K562 (cell line): Measurements from ENCODE around the gene RBM45. TPM values are rescaled to one million over a fixed set of nuclear protein-coding genes. Genes with fewer than 3 reads are reported as not detected.

Experiments
- ATAC-seq: fragments of 200-7000 bp; cut with Tn5 transposase; 3 replicates; pipeline ENCODE4 v1.9.1; 2020; ENCODE audit warnings: moderate library complexity
- BruUV-seq: library from RNA; stranded (reverse); fragments of 400-500 nt; replicated peaks from 2 replicates; lab custom pipeline; 2021; lab: Mats Ljungman, UMichigan
- CTCF ChIA-PET: fragments of 300-600 bp; formaldehyde crosslinking; extraction: SDS; loops from one replicate; lab custom pipeline; 2021; ENCODE audit warnings: low intra/inter-chr PET ratio; lab: Yijun Ruan, JAX
- POLR2A ChIA-PET: fragments of 300-600, 350-650 bp; sonication (Branson Sonifier 250); formaldehyde crosslinking; extraction: SDS; loops from one replicate; lab custom pipeline; 2021; ENCODE audit warnings: antibody characterized with exemption, inconsistent platforms; lab: Yijun Ruan, JAX
- DNase-seq, 4 experiments: peaks; one replicate each; pipeline versions ENCODE4 v3.0.0 to v3.0.0-alpha.2; 2011 to 2018; ENCODE audit warnings: low spot score in 3 of 4, mixed read lengths in 3 of 4; ENCODE audit errors: extremely low read depth in 1 of 4
- FAIRE-seq: peaks from 2 replicates; lab custom pipeline; 2011; peaks lifted over from hg19 to GRCh38; lab: Jason Lieb, UNC
- H2AFZ ChIP-seq: 2 replicates; pipeline ENCODE4 v1.6.0; 2011; ENCODE audit warnings: low read depth, low read length, control low read depth, inconsistent platforms
- H3K27ac ChIP-seq: fragments of 200-600 bp; 3 replicates; pipeline ENCODE4 v1.8.0; 2011; ENCODE audit warnings: low read depth, mild to moderate bottlenecking, control low read depth, inconsistent platforms, low read length, moderate library complexity, mixed read lengths; ENCODE audit errors: extremely low read depth
- H3K27me3 ChIP-seq, 2 experiments: fragments of 300-600 bp in 1 of 2; 2 replicates in 1 of 2; 3 replicates in 1 of 2; pipeline versions ENCODE4 v1.6.0 to v1.8.0; 2011; ENCODE audit warnings: inconsistent platforms in 2 of 2, low read length in 2 of 2, mild to moderate bottlenecking in 1 of 2, mixed read lengths in 1 of 2, moderate library complexity in 1 of 2; ENCODE audit not compliant: control insufficient read depth in 2 of 2, insufficient read depth in 2 of 2
- H3K36me3 ChIP-seq: fragments of 300-600 bp; 3 replicates; pipeline ENCODE4 v1.8.0; 2011; ENCODE audit warnings: mild to moderate bottlenecking, low read length, inconsistent platforms; ENCODE audit not compliant: control insufficient read depth, insufficient read depth
- H3K4me1 ChIP-seq, 2 experiments: fragments of 200-600 bp in 1 of 2; replicated peaks in 1 of 2; 2 replicates in 1 of 2; 3 replicates in 1 of 2; pipeline versions ENCODE4 v1.5.1 to v1.8.0; 2011; ENCODE audit warnings: inconsistent platforms in 2 of 2, low read length in 2 of 2, mild to moderate bottlenecking in 1 of 2, mixed read lengths in 1 of 2, moderate library complexity in 1 of 2; ENCODE audit not compliant: control insufficient read depth in 2 of 2, insufficient read depth in 2 of 2
- H3K4me2 ChIP-seq: 2 replicates; pipeline ENCODE4 v1.6.1; 2011; ENCODE audit warnings: low read length, control low read depth, inconsistent platforms, mixed read lengths; ENCODE audit not compliant: insufficient read depth
- H3K4me3 ChIP-seq: fragments of 200-600 bp; sonication (generic), shearing (Covaris generic); 2 replicates; pipeline ENCODE4 v1.5.1; 2016; ENCODE audit warnings: control low read depth, inconsistent platforms
- H3K79me2 ChIP-seq: fragments of 200-600 bp; 3 replicates; pipeline ENCODE4 v1.8.0; 2011; ENCODE audit warnings: low read length, inconsistent platforms; ENCODE audit not compliant: control insufficient read depth, insufficient read depth
- H3K9ac ChIP-seq, 2 experiments: 2 replicates each; pipeline versions ENCODE4 v1.6.0 to v1.6.1; 2011; ENCODE audit warnings: low read depth in 2 of 2, low read length in 2 of 2, control low read depth in 1 of 2, inconsistent platforms in 1 of 2, mild to moderate bottlenecking in 1 of 2, mixed read lengths in 1 of 2; ENCODE audit not compliant: insufficient read depth in 1 of 2
- H3K9me1 ChIP-seq: one replicate; pipeline ENCODE4 v1.6.0; 2011; ENCODE audit warnings: inconsistent platforms, mild to moderate bottlenecking, low read length, moderate library complexity; ENCODE audit not compliant: control insufficient read depth, insufficient read depth
- H3K9me3 ChIP-seq: replicated peaks from 2 replicates; pipeline ENCODE4 v1.5.1; 2011; ENCODE audit warnings: low read depth, low read length, inconsistent platforms; ENCODE audit not compliant: control insufficient read depth, insufficient read depth
- H4K20me1 ChIP-seq: replicated peaks from 2 replicates; pipeline ENCODE4 v1.6.1; 2011; ENCODE audit warnings: low read length, inconsistent platforms, mixed read lengths; ENCODE audit not compliant: control insufficient read depth, insufficient read depth
- WGBS: fragments of 100-300 bp; shearing (Covaris generic); methylation state at CpG from one replicate; pipeline ENCODE4 v1.1.6; 2016; ENCODE audit warnings: low coverage, mixed read lengths; ENCODE audit not compliant: insufficient coverage; ENCODE audit errors: missing lambda C conversion rate; 5-methylcytosine and 5-hydroxymethylcytosine counted together
- in situ Hi-C: fragments of 300-500 bp; cut with MboI; formaldehyde crosslinking; loops from 4 replicates; pipeline ENCODE4 v1.15.0; 2018; ENCODE audit warnings: inconsistent platforms, mixed read lengths
- intact Hi-C: fragments of 100-400 bp; cut with micrococcal nuclease; formaldehyde crosslinking; loops from 2 replicates; pipeline ENCODE4 v1.14.2; 2022
- polyA plus RNA-seq, 8 experiments: library from polyadenylated mRNA; depleted of rRNA in 4 of 8; stranded (reverse) in 5 of 8; unstranded in 3 of 8; fragments of >200 nt; fragmentation: Nextera tagmentation in 2 of 8; fragmentation: Illumina TruSeq in 1 of 8; extraction: Ambion mirVana in 2 of 8; extraction: Trizol in 1 of 8; gene quantifications; 2 replicates each; pipeline versions ENCODE4 v1.2.1 to v1.2.3, GENCODE V29; 2011 to 2014; ENCODE audit warnings: inconsistent platforms in 1 of 8, missing spikeins in 1 of 8
- total RNA-seq, 7 experiments: library from RNA; depleted of rRNA in 6 of 7; stranded (reverse); fragments of >200 nt in 6 of 7; fragmentation: Illumina TruSeq in 2 of 7; extraction: Trizol in 2 of 7; gene quantifications; 2 replicates each; pipeline versions ENCODE4 v1.2.1 to v1.2.3, GENCODE V29; 2011 to 2021; ENCODE audit warnings: low replicate concordance in 1 of 7
- TF ChIP-seq, protein P1 (sequence below), 2 experiments: fragments of 450-650 bp; formaldehyde crosslinking in 1 of 2; IDR thresholded peaks; 2 replicates each; pipeline versions ENCODE4 v1.4.0 to v1.6.1; 2014 to 2020; ENCODE audit warnings: mild to moderate bottlenecking in 2 of 2, borderline replicate concordance in 1 of 2, low read depth in 1 of 2
- TF ChIP-seq, protein P2 (sequence below), 2 experiments: fragments of 450-650 bp in 1 of 2; sonication (generic) in 1 of 2; formaldehyde crosslinking in 1 of 2; IDR thresholded peaks; 2 replicates each; pipeline versions ENCODE4 v1.7.1 to v1.9.0; 2016 to 2022; ENCODE audit warnings: inconsistent platforms in 1 of 2, mild to moderate bottlenecking in 1 of 2, missing genetic modification reagents in 1 of 2

The RBM45 gene
- total and polyA plus RNA-seq, 9 of the 15 experiments (the other 6 are each of a cell fraction or from before 2014, with no cell fraction given), result 6.7 to 22.0 (median 15.0) TPM

DNA sequence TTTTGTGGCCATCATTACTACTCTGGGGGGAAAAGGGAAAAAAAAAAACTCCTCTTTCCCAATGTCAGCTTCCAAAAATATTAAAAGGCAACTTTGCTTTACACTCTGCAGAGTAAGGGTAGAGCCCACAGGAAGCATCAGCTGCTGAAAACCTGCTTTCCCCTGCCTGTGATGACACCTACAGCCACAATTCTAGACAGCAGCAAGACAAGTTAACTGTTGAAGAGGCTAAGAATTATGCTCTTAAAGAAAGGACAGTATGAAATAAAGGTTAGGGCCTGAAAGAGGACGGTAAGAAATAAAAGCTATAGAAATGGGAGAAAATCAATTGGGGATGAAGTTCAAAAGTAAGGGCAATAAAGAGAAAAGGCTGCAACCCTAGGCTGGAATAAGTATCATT, 42.7 kb upstream of the RBM45 start:
- Histone ChIP-seq H3K4me1 (peaks cover 27 to 46% of the 10 kb centered on the region in 2 experiments), H3K79me2 (0 out of 3 replicates have a peak, but pooled peaks cover 3% of the 10 kb centered on the region), H3K27ac (no peak overlapping the region), H3K9me3 (no peaks in the 10 kb centered on the region), H2AFZ (peak overlapping the region; percentile 9; the same call in 1 of the 2 replicates), H3K9me1 (no peaks in the 10 kb centered on the region), H3K4me3 (no peak overlapping the region), H3K9ac (no peak overlapping the region), H3K36me3 (no peaks in the 10 kb centered on the region), H3K4me2 (no peak overlapping the region), H3K27me3 (no peaks in the 10 kb centered on the region), H4K20me1 (no peaks in the 10 kb centered on the region)
- 11% methylated on average over 1 of the region's 1 CpG for WGBS
- POLR2A ChIA-PET, result interaction anchor here (0.6 kb wide), 3 partner anchors 12 to 174 kb away, joined by 3 to 4 read pairs (median 3); no protein-coding TSS in a partner anchor
- CTCF ChIA-PET, result no interaction called here
- DNase-seq, result peak in 2 of 4 experiments; percentile 20 to 39
- 0 out of 3 replicates have a peak, but pooled peaks have one; percentile 9 for ATAC-seq
- intact Hi-C loops, result loop anchor here (1.0 kb wide), 2 partner anchors 86 to 163 kb away; no protein-coding TSS in a partner anchor
- in situ Hi-C loops, result no loop called here
- no peak for FAIRE-seq
- no TSS peak for BruUV-seq
- TF ChIP-seq, protein P1, sequence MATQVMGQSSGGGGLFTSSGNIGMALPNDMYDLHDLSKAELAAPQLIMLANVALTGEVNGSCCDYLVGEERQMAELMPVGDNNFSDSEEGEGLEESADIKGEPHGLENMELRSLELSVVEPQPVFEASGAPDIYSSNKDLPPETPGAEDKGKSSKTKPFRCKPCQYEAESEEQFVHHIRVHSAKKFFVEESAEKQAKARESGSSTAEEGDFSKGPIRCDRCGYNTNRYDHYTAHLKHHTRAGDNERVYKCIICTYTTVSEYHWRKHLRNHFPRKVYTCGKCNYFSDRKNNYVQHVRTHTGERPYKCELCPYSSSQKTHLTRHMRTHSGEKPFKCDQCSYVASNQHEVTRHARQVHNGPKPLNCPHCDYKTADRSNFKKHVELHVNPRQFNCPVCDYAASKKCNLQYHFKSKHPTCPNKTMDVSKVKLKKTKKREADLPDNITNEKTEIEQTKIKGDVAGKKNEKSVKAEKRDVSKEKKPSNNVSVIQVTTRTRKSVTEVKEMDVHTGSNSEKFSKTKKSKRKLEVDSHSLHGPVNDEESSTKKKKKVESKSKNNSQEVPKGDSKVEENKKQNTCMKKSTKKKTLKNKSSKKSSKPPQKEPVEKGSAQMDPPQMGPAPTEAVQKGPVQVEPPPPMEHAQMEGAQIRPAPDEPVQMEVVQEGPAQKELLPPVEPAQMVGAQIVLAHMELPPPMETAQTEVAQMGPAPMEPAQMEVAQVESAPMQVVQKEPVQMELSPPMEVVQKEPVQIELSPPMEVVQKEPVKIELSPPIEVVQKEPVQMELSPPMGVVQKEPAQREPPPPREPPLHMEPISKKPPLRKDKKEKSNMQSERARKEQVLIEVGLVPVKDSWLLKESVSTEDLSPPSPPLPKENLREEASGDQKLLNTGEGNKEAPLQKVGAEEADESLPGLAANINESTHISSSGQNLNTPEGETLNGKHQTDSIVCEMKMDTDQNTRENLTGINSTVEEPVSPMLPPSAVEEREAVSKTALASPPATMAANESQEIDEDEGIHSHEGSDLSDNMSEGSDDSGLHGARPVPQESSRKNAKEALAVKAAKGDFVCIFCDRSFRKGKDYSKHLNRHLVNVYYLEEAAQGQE (IDR thresholded peaks at IDR 0.05; ENCODE audit: borderline replicate concordance), result peak; percentile 18; the same call in 1 of the 2 replicates
- TF ChIP-seq, protein P1 (CRISPR knock-in tag; IDR thresholded peaks at IDR 0.05; ENCODE audit: low read depth), result no peak
- TF ChIP-seq, protein P2, sequence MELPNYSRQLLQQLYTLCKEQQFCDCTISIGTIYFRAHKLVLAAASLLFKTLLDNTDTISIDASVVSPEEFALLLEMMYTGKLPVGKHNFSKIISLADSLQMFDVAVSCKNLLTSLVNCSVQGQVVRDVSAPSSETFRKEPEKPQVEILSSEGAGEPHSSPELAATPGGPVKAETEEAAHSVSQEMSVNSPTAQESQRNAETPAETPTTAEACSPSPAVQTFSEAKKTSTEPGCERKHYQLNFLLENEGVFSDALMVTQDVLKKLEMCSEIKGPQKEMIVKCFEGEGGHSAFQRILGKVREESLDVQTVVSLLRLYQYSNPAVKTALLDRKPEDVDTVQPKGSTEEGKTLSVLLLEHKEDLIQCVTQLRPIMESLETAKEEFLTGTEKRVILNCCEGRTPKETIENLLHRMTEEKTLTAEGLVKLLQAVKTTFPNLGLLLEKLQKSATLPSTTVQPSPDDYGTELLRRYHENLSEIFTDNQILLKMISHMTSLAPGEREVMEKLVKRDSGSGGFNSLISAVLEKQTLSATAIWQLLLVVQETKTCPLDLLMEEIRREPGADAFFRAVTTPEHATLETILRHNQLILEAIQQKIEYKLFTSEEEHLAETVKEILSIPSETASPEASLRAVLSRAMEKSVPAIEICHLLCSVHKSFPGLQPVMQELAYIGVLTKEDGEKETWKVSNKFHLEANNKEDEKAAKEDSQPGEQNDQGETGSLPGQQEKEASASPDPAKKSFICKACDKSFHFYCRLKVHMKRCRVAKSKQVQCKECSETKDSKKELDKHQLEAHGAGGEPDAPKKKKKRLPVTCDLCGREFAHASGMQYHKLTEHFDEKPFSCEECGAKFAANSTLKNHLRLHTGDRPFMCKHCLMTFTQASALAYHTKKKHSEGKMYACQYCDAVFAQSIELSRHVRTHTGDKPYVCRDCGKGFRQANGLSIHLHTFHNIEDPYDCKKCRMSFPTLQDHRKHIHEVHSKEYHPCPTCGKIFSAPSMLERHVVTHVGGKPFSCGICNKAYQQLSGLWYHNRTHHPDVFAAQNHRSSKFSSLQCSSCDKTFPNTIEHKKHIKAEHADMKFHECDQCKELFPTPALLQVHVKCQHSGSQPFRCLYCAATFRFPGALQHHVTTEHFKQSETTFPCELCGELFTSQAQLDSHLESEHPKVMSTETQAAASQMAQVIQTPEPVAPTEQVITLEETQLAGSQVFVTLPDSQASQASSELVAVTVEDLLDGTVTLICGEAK (IDR thresholded peaks at IDR 0.05), result no peak
- TF ChIP-seq, protein P2 (CRISPR knock-in tag; IDR thresholded peaks at IDR 0.05), result no peak
